Measurements from ENCODE around the gene KPNB1.
A peak's percentile ranks its signal among the peaks of the same experiment; 100 is the strongest.

Gene KPNB1

GRCh38 chr17:47733047-47733673 lies 83.4 kb downstream of the KPNB1 start, which contains the start of gene TBX21:
TSS of gene TBX21 (plus strand) at chr17:47733236. CDS start at chr17:47733455, 219 bp downstream.
- peak; percentile 24 to 87 (median 81) for DNase-seq

DNA sequence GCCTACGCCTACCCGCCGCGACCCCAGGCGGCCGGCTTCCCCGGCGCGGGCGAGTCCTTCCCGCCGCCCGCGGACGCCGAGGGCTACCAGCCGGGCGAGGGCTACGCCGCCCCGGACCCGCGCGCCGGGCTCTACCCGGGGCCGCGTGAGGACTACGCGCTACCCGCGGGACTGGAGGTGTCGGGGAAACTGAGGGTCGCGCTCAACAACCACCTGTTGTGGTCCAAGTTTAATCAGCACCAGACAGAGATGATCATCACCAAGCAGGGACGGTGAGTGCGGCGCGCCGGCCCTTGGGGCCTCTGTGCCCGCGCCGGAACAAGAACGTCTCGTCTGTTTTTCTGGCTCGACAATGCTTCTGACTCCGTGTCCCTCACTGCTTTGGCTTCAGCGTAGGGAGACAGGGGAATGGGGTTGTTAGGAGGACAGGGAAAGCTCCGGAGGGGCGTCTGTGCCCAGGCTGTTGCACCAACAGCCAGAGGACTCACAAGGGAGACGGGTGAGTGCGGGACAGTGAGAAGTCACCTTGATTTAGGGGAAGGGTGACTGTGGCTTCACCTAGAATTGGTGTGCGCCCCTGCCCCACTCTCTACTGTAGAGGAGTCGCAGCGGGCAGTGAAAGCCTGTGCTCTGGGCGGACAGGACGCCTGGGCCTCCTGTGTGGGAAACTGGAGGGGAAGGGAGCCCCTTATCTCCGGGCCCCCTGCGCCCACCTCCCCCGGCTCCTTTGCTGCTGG lies 84.1 kb downstream of the KPNB1 start:
- DNase-seq: peak in 2 of 3 experiments; percentile 62 to 69

DNA sequence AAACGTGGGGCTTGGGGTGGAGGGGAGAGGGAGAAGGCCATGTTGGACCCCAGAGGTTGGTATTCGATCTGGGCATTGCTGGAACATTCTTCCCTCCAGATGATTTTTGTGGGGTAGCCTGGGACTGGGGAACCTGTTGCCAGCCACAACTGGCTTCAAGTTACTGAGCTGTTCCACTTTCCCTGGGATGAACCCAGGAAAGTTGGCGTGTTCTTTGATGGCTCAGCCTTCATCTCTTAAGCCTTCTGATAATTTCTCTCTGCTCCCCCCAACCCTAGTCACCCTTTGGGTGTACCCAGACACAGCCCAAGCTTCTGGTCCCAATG lies 85.4 kb downstream of the KPNB1 start:
- DNase-seq: no peak

All from NCI-H1417 (cell line).